MCF 10A (cell line): Measurements from ENCODE around the gene PHAF1. TPM values are rescaled to one million over a fixed set of nuclear protein-coding genes. Genes with fewer than 3 reads are reported as not detected.

ENCODE experiments used
- BruUV-seq: library from RNA; stranded (reverse); fragments of 400-500 nt; replicated peaks from 2 replicates; lab custom pipeline; 2021; lab: Mats Ljungman, UMichigan
- CTCF ChIA-PET: fragments of 300-600 bp; sonication (Branson Sonifier 250); formaldehyde crosslinking; extraction: SDS; loops from one replicate; lab custom pipeline; 2021; ENCODE audit warnings: antibody characterized with exemption, inconsistent platforms; lab: Yijun Ruan, JAX
- POLR2A ChIA-PET: fragments of 300-600, 350-650 bp; sonication (Branson Sonifier 250); formaldehyde crosslinking; extraction: SDS; loops from one replicate; lab custom pipeline; 2020; ENCODE audit warnings: antibody characterized with exemption, inconsistent platforms; lab: Yijun Ruan, JAX
- DNase-seq: peaks from one replicate; pipeline ENCODE4 v3.0.0-alpha.2; 2018; ENCODE audit not compliant: unreplicated experiment
- H3K27ac Mint-ChIP-seq: one replicate; pipeline ENCODE4 v1.8.0; 2022; ENCODE audit warnings: mild to moderate bottlenecking, low read depth, mixed read lengths; ENCODE audit not compliant: unreplicated experiment
- H3K27me3 Mint-ChIP-seq: one replicate; pipeline ENCODE4 v1.8.0; 2022; ENCODE audit warnings: mixed read lengths; ENCODE audit not compliant: insufficient read depth, unreplicated experiment
- H3K36me3 Mint-ChIP-seq: one replicate; pipeline ENCODE4 v1.8.0; 2022; ENCODE audit warnings: mild to moderate bottlenecking, moderate library complexity, mixed read lengths; ENCODE audit not compliant: insufficient read depth, unreplicated experiment
- H3K4me1 Mint-ChIP-seq: one replicate; pipeline ENCODE4 v1.8.0; 2022; ENCODE audit warnings: mixed read lengths; ENCODE audit not compliant: insufficient read depth, unreplicated experiment
- H3K4me3 Mint-ChIP-seq: one replicate; pipeline ENCODE4 v1.8.0; 2022; ENCODE audit warnings: mild to moderate bottlenecking, moderate library complexity, mixed read lengths; ENCODE audit not compliant: unreplicated experiment
- H3K9me3 Mint-ChIP-seq: one replicate; pipeline ENCODE4 v1.8.0; 2022; ENCODE audit warnings: mixed read lengths; ENCODE audit not compliant: unreplicated experiment
- CTCF ChIP-seq: fragments of 200-600 bp; IDR thresholded peaks from one replicate; pipeline ENCODE4 v1.8.0; 2022; ENCODE audit warnings: antibody characterized with exemption, mild to moderate bottlenecking; ENCODE audit not compliant: unreplicated experiment
- intact Hi-C: fragments of 100-400 bp; cut with micrococcal nuclease; formaldehyde crosslinking; loops from 2 replicates; pipeline ENCODE4 v1.14.1; 2022
- total RNA-seq: library from RNA; stranded (reverse); gene quantifications from 2 replicates; pipeline ENCODE4 v1.2.3, GENCODE V29; 2022

The PHAF1 gene
- total RNA-seq, 1 experiment from 2014 or later: 14.5 TPM

DNA sequence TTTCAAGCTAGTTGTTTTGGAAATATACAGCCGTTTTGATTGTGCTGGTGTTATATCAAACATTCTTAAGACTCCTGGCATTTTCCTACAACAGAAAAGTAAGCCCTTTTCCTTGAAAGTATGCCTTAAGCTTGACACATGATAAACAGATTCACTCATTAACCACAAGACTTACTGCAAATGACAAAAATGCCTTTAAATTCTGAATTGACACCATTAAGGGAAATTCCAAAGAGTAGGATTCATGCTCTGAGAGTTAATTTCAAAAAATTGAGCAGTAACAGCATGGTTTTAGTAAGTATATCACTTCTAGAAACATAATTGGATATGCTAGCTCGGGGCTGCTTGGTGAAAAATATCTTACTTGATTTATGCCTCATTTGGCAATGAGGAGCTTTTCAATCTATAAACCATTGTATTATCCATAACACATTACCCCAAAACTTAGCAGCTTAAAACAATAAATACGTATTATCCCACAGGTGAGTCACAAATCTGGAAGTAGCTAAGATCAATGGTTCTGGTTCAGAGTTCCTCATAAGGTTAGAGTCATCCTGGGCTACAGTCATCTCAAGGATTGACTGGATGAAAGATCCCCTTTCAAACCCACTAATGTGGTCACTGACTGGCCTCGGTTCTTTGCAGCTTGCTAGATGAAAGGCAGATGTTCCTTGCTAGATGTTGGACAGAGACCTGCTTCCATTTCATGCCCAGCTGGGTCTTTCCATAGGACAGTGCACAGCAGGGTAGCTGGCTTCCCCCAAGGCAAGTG is 8.2 kb upstream of the PHAF1 start:
- H3K27me3 Mint-ChIP-seq: no peaks in the 10 kb centered on the region
- BruUV-seq: no TSS peak
- TF ChIP-seq CTCF: no peak
- no peak overlapping the region for H3K27ac Mint-ChIP-seq
- no peak for DNase-seq
- H3K36me3 Mint-ChIP-seq: peaks cover 18% of the 10 kb centered on the region
- intact Hi-C loops: loop anchor here (1.0 kb wide), 2 partner anchors 83 to 124 kb away; no protein-coding TSS in a partner anchor
- H3K4me1 Mint-ChIP-seq: peaks cover 7% of the 10 kb centered on the region
- H3K9me3 Mint-ChIP-seq: no peaks in the 10 kb centered on the region
- POLR2A ChIA-PET: interaction anchor here (0.8 to 1.4 kb wide), 4 partner anchors 19 to 205 kb away, joined by 3 to 5 read pairs (median 4); no protein-coding TSS in a partner anchor
- no peak overlapping the region for H3K4me3 Mint-ChIP-seq
- CTCF ChIA-PET: interaction anchor here (0.5 to 4.1 kb wide), 32 partner anchors 9 to 324 kb away, joined by 3 to 45 read pairs (median 4); partner anchors contain the start of genes CES4A, FBXL8, PHAF1 and TRADD

DNA sequence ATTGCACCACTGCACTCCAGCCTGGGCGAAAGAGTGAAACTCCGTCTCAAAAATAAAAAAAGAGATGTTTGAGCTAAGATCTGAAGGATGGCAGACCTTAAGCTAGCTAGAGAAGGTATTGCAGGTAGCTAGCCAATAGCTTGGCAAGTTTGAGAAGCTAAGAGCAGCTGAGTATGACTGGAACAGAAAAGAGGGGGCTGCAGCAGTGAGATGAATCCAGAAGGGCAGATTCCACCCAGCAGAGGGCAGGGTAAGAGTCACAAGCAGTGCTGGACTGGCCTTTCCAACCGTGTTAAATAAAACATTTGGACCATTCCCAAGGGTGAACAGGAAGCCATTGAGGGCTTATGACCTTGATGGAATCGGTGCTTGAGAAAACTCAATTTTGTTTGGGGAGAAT is 5.7 kb upstream of the PHAF1 start:
- Mint-ChIP-seq H3K4me3 (no peak overlapping the region), H3K27me3 (no peaks in the 10 kb centered on the region), H3K27ac (peak overlapping the region; percentile 49), H3K9me3 (no peaks in the 10 kb centered on the region), H3K4me1 (peaks cover 9% of the 10 kb centered on the region), H3K36me3 (peaks cover 11% of the 10 kb centered on the region)
- intact Hi-C loops: no loop called here
- ChIA-PET POLR2A (interaction anchor here (0.9 to 1.4 kb wide), 5 partner anchors 12 to 207 kb away, joined by 3 to 5 read pairs (median 3); no protein-coding TSS in a partner anchor), CTCF (interaction anchor here (0.6 to 1.6 kb wide), 11 partner anchors 34 to 213 kb away, joined by 3 to 5 read pairs (median 3); no protein-coding TSS in a partner anchor)
- DNase-seq: no peak
- no TSS peak for BruUV-seq
- peak; percentile 18 for TF ChIP-seq CTCF

GRCh38 chr16:67104845-67105244 is 4.9 kb upstream of the PHAF1 start:
- H3K36me3 Mint-ChIP-seq: peaks cover 11% of the 10 kb centered on the region
- TF ChIP-seq CTCF: no peak
- peak; percentile 34 for DNase-seq
- intact Hi-C loops: no loop called here
- H3K27ac Mint-ChIP-seq: no peak overlapping the region
- peaks cover 9% of the 10 kb centered on the region for H3K4me1 Mint-ChIP-seq
- POLR2A ChIA-PET: interaction anchor here (0.7 to 1.0 kb wide), 3 partner anchors 11 to 75 kb away, joined by 3 to 5 read pairs (median 4); partner anchors contain the start of genes FBXL8 and TRADD
- H3K4me3 Mint-ChIP-seq: no peak overlapping the region
- CTCF ChIA-PET: interaction anchor here (0.6 to 2.2 kb wide), 6 partner anchors 37 to 1933 kb away, joined by 3 to 5 read pairs (median 4); partner anchors contain the start of gene ELMO3
- BruUV-seq: no TSS peak
- H3K27me3 Mint-ChIP-seq: no peaks in the 10 kb centered on the region
- no peaks in the 10 kb centered on the region for H3K9me3 Mint-ChIP-seq

- DNase-seq: no peak
- H3K4me1 Mint-ChIP-seq: peaks cover 9% of the 10 kb centered on the region
- CTCF ChIA-PET: interaction anchor here (0.6 to 2.2 kb wide), 6 partner anchors 93 to 1932 kb away, joined by 3 to 5 read pairs (median 4); partner anchors contain the start of gene ELMO3
- POLR2A ChIA-PET: interaction anchor here (0.7 kb wide), 2 partner anchors 11 to 55 kb away, joined by 3 to 4 read pairs; partner anchors contain the start of genes FBXL8 and TRADD
- H3K4me3 Mint-ChIP-seq: no peak overlapping the region
- BruUV-seq: no TSS peak
- intact Hi-C loops: no loop called here
- no peak overlapping the region for H3K27ac Mint-ChIP-seq
- no peaks in the 10 kb centered on the region for H3K27me3 Mint-ChIP-seq
- H3K36me3 Mint-ChIP-seq: peaks cover 11% of the 10 kb centered on the region
- H3K9me3 Mint-ChIP-seq: no peaks in the 10 kb centered on the region
- no peak for TF ChIP-seq CTCF
These were observed 4.5 kb upstream of the PHAF1 start for GRCh38 chr16:67105246-67105645.
